ENCODE data around the gene ZNF236.
"Not testable (repeated sequence)": the region's sequence is repeated elsewhere in the genome, so short reads cannot be mapped to it uniquely, and the experiment has no call there.

ZNF236 gene

DNA sequence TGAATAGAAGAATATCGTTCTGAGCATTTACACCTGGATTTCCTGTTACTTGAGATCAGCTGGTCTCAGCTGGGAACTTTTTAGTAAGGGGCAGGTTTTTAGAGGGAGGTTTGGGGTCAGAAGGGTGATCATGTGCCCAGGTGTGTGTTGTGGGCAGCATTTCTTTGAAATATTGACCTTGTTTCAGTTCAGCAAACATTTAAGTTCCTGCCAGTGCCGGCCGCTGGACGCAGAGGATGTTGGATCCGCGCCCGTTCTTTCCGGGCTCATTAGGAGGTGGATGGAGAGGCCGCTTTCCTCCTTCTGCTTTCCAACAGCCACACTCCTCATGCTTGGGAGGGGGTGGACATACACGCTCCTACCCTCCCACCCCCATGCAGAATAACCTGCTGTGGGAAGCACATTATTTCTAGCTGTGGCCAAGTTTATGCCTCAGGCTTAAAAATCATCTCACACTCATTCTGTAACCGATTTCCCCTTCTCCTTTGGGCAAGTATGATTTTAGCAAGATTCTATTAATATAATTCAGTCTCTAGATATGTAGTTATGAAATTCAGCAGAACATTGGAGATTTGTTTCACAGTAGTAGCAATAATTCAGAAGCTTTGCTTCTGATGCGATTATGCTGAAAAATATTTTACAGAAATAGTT is 131.4 kb downstream of the ZNF236 start:
- no peak for DNase-seq

GRCh38 chr18:76955524-76956170 is 133.3 kb downstream of the ZNF236 start:
- DNase-seq, result no peak

GRCh38 chr18:76956648-76957047 is 134.3 kb downstream of the ZNF236 start:
- no peak for DNase-seq

DNA sequence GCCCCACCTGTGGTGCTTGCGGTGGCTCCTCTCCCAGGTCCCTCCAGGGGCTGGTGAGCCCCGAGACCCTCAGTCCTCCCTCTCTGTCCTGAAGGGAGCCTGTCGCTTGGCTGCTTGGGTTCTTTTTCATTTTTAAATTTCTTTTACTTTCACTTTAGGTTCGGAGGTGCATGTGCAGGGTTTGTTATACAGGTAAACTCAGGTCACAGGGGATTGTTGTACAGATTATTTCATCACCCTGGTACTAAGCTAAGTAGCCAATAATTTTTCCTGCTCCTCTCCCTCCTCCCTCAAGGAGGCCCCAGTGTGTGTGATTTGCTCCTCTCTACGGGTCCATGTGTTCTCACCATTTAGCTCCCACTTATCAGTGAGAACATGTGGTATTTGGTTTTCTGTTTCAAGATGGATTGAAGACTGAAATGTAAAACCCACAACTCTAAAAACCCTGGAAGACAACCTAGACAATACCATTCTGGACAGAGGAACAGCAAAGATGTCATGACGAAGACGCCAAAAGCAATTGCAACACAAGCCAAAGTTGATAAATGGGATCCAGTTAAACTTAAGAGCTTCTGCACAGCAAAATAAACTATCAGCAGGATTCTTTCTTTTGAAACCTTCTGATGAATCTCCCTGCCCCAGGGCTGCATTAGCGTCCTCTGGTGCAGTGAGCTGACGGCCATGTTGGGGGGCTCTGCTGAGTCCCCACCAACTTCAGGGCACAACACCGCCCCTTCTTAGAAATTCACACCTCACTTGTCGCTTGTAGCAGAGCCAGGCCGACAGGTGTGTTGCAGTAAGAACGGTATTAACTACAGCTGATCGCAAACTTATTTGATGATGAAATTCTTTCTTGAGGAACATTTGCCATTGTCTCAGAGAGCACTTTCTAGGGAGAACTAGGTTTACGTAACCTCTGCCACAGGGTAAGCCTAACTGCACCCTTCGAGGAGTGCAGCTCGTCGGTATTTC is 135.3 kb downstream of the ZNF236 start:
- DNase-seq, result no peak

GRCh38 chr18:76958692-76959341 is 136.5 kb downstream of the ZNF236 start:
- no peak for DNase-seq

- no peak for DNase-seq
These were observed 137.2 kb downstream of the ZNF236 start for GRCh38 chr18:76959605-76960004.

DNA sequence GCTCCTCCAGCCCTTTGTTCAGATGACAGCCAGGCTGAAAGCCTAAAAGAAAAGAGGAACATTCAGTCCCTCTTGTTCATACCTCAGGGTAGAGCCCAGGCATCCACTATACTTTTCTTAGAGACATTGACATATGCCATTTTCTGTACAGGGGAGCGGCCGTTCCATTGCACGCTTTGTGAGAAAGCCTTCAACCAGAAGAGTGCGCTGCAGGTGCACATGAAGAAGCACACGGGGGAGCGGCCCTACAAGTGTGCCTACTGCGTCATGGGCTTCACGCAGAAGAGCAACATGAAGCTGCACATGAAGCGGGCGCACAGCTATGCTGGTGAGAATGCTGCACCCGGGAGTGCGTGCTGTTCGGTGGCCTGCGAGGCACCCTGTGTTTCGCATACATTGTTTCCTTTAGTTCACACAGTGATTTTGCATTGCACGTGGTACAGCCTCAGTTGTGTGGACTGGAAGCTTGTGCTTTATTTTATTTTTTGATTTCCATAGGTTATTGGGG is 138.2 kb downstream of the ZNF236 start:
- no peak for DNase-seq

- no peak for DNase-seq
These were observed 140.5 kb downstream of the ZNF236 start for GRCh38 chr18:76962851-76963250.

GRCh38 chr18:76963936-76964335 is 141.6 kb downstream of the ZNF236 start:
- DNase-seq, result no peak

DNA sequence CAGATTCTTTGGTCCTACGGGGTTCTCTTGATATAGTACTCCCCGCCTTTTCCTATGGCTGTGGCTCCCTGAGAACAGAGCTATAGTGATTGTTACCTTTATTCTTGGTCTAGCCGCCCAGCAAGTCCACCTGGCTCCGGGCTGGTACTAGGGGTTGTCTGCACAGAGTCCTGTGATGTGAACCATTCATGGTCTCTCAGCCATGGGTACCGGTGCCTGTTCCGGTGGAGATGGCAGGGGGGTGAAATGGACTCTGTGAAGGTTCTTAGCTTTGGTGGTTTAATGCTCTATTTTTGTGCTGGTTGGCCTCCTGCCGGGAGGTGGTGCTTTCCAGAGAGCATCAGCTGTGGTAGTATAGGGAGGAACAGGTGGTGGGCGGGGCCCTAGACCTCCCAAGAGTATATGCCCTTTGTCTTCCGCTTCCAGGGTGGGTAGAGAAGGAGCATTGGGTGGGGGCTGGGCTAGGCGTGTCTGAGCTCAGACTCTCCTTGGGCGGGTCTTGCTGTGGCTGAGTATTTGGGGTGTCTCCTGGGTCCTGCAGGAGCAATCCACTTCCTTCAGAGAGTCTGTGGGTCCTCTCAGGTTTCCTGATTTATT is 143.3 kb downstream of the ZNF236 start:
- not testable (repeated sequence) for DNase-seq

DNA sequence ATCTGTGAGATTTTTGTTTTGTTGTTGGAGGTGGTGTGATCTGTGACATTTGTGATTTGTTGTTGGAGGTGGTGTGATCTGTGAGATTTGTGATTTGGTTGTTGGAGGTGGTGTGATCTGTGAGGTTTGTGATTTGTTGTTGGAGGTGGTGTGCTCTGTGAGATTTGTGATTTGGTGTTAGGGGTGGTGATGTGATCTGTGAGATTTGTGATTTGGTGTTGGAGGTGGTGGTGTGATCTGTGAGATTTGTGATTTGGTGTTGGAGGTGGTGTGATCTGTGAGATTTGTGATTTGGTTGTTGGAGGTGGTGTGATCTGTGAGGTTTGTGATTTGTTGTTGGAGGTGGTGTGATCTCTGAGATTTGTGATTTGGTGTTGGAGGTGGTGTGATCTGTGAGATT is 144.9 kb downstream of the ZNF236 start:
- DNase-seq, result not testable (repeated sequence)

DNA sequence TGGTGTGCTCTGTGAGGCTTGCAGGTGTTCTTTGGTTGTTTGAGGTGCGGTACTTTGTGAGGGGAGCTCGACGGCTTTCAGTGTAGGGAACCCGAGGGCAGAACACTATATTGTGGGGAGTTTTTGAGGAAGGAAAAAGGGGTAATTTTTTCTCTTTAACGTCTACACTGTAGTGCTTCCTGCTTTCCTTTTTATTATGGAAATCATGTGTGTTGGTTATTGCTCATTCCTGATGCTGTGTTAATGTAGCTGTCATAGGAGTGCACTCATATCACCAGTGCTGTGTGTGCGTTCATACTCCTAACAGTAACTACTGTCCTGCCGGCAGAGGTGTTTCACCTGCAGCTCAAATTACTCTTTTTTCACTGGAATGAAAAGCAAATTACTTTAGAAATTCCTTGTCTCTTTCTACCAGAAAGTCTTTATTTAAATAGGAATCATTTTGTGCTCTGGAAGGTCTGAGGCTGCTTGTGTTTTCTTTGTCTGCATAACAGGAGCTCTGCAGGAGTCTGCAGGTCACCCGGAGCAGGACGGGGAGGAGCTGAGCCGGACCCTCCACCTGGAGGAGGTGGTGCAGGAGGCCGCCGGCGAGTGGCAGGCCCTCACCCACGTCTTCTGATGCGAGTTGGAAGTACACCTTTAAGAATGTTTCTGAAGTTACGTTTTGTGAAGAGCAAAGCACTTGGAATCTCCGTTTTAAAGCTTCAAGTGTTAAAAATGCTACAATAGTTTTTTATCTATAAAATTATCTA is 145.5 kb downstream of the ZNF236 start:
- no peak for DNase-seq

GRCh38 chr18:76970770-76971559 is 148.6 kb downstream of the ZNF236 start:
- DNase-seq, result no peak

DNA sequence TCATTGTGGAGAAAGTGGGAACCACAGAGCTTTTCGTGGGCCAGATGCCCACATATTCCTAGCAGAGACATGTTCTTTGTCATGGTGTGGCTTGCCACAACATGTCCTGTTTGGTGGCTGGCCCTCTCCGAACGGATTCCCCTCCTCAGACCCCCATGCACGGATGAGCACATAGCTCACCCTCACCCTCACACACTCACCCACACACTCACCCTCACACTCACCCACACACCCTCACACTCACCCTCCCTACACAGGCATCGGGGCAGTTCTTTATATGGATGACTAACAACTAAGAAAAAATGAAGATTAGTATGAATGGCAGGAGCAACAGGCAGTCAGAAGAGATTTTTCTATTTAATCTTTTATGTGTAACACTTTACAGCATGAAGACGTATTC is 149.9 kb downstream of the ZNF236 start:
- DNase-seq, result no peak

- DNase-seq, result no peak
These were observed 150.6 kb downstream of the ZNF236 start for GRCh38 chr18:76972846-76973519.

DNA sequence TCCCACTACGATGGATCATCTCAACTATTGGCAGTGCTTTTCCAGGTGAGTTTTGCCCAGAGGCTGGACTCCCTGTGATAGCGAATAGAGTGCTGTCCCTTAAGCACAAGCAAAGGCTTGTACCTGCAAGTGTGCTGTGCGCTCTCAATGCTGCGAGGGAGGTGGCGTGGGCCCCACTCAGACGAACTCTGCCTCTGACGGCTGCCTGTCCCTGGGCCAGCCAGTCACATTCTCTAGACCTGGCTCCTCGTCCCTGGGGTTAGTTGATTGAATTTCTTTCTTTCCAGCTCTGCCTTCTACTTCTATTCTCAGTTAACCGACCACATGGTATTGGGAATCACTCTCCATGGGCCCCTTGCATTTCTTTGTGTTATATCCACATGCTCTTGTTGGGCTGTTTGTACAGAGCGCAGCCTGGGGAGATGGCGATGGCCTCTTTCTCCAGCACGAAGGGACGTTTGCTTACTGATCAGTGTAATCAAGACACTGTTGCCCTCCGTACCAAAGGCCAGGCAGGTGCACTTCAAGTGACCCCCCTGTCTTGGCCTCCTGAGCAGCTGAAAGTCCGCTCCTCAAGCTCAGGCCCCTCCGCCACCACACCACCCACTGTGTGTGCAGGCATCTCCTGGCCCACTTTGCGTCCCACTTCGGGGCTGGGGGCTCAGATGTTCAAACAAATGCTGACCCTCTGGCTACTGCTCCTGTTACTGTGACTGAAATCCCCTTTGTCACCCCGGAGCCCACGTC is 151.3 kb downstream of the ZNF236 start:
- no peak for DNase-seq

DNA sequence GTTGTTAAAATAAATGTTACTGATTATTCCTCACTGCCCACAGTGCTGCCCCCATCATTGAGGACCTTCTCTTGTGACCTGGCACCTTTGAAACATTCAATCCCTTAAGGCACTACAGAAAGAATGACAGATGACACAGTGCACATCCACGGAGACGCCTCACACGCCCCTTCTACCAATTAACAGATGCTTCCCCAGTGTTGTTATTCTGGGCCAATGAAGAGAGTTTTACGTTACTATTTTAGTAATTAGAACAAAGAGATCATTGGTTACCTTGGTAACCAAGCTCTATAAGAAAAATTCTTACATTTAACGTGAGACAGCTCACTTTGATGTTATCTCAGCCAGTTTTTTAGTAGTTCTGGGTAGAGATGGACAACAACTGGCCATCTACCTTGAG is 152.0 kb downstream of the ZNF236 start:
- no peak for DNase-seq

GRCh38 chr18:76975577-76976110 is 153.3 kb downstream of the ZNF236 start:
- no peak for DNase-seq

DNA sequence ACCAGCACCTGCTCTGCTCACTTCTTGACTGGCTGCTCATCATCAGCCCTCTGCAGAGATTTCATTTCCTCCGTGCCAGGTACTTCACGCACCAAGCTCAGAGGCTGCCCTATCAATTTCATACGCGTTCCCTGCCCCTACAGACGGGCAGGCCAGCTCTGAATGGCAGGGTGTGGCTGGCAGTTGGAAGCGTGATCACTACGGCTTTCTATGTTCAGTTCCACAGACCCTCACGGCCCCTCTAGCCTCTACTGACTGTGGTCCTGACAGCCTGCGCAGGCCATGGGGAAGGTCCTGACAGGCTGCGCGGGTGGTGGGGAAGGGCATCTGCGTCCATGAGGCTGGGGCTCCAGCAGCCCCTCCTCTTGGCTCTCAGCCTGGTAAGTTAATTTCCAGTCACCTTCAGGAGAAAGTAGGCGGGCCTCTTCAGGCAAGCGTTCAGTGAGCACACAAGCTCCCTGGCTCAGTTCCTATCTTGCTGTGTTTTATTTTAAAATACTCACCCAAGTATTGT is 154.8 kb downstream of the ZNF236 start:
- DNase-seq, result no peak

Measured in activated naive CD4-positive, alpha-beta T cell treated with Interleukin-2 at 50 U/mL for 16 hours (primary cell).